ENCODE measurements around the gene PXK.
"Not testable (repeated sequence)": the region's sequence is repeated elsewhere in the genome, so short reads cannot be mapped to it uniquely, and the experiment has no call there.

PXK gene

GRCh38 chr3:58332575-58333188 is at the start of gene PXK:
TSS of gene PXK (plus strand) at chr3:58332892. CDS start at chr3:58332989, 97 bp downstream.
- peak; percentile 60 for DNase-seq (ENCODE audit: low read depth)

DNA sequence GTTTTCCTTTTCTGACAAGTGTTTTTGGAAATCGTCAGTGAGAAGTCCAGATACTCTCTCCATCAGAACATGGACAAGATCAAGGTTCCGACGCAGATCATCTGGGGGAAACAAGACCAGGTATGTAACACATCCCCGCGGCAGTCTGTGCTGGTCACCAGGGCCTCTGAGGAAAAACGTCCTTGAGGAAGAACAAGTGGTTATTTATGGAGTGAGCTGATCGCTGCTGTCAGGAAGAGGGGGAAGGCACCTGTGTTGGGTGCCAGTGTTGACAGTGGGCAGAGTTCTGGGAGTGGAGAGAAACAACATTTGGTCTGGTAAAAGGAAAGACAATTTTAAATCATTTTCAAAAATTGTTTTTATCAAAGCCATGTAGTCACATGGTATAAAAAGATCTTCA is 47.4 kb upstream of the PXK start:
- no peak for DNase-seq (ENCODE audit: low read depth)

DNA sequence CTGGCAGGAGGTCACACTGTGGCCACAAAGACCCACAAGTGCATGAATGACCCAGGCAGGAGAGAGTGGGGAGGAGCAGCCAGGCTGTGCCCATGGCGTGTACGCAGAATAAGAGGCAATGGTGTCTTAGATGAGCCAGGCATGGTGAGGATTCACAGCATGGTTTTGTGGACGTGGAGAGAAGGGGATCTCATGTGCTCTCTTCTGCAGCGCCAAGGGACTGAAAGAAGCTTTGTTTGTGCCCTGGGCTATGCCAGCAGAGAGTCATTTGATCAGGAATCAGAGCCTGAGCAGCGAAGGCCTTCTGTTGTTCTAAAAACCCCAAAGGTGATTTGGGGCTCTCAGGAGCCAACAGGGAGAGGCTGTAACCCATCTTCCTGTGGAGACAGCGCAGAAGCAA is 45.3 kb upstream of the PXK start:
- no peak for DNase-seq (ENCODE audit: low read depth)

- no peak for DNase-seq (ENCODE audit: low read depth)
These were observed 44.5 kb upstream of the PXK start for GRCh38 chr3:58288011-58288728.

DNA sequence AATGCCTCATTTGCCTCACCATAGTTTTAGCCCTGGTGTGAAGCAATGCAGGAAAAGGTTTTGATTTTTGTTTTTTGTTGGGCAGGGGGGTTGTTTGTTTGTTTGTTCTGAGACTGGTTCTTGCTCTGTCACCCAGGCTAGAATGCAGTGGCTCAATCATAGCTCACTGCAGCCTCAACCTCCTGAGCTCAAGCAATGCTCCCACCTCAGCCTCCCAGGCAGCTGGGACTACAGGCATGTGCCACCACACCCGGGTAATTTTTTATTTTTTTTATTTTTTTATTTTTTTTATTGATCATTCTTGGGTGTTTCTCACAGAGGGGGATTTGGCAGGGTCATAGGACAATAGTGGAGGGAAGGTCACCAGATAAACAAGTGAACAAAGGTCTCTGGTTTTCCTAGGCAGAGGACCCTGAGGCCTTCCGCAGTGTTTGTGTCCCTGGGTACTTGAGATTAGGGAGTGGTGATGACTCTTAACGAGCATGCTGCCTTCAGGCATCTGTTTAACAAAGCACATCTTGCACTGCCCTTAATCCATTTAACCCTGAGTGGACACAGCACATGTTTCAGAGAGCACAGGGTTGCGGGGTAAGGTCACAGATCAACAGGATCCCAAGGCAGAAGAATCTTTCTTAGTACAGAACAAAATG is 43.6 kb upstream of the PXK start:
- DNase-seq (ENCODE audit: low read depth): not testable (repeated sequence)

DNA sequence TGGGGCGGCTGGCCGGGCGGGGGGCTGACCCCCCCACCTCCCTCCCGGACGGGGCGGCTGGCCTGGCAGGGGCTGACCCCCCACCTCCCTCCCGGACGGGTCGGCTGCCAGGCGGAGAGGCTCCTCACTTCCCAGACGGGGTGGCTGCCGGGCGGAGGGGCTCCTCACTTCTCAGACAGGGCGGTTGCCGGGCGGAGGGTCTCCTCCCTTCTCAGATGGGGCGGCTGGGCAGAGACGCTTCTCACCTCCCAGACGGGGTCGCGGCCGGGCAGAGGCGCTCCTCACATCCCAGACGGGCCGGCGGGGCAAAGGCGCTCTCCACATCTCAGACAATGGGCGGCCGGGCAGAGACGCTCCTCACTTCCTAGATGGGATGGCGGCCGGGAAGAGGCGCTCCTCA is 42.2 kb upstream of the PXK start:
- DNase-seq (ENCODE audit: low read depth): not testable (repeated sequence)

DNA sequence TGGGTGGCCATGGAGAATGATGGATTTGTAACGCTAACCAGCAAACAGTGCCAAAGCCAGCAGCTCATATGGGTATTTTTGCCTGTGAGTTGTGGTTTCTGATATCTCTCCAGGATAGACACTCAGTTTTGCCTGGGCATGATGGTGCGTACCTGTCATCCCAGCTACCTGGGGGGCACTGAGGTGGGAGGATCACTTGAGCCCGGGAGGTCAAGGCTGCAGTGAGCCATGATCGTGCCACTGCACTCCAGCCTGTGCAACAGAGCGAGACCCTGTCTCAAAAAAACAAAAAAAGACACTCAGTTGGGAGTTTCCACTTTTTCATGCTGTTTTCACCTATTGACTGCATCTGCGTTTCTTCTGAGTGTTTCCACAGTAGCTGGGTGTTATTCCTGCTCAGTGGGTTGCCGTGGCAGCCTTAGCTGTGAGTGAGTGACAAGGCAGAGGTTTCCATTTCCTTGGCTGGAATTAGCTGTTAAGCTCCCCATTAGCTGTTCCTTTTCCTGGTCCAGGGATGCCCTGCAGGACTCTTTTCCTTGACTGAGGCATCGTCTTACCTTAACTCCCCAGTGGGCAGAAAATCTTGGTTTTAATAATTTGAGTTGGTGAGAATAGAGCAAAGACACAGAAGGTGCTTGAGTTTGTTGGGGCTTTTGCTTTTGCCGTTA is 40.9 kb upstream of the PXK start:
- DNase-seq (ENCODE audit: low read depth): no peak

DNA sequence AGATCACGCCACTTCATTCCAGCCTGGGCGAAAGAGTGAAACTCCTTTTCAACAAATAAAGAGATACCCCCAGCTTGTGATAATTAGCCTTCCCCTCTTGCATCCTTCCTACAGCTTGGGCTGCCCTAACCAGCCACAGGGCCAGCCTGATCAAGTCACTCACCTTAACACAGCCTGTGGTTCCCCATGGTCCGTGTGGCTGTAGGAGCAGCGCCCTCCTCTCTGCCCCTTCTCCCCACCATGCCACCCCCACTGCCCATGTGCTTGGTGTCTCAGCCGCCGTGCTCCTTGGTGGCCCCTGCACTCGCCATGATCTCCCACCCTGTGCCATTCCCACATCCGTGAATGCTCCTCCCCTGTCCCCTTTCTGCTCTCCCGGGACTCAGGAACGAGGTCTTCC is 39.8 kb upstream of the PXK start:
- DNase-seq (ENCODE audit: low read depth): no peak

DNA sequence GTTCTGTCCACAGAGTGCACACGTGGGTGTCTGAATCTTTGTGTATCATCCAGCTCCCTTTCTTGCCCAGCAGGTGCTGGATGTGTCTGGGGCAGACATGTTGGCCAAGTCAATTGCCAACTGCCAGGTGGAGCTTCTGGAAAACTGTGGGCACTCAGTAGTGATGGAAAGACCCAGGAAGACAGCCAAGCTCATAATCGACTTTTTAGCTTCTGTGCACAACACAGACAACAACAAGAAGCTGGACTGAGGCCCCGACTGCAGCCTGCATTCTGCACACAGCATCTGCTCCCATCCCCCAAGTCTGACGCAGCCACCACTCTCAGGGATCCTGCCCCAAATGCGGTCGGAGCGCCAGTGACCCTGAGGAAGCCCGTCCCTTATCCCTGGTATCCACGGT is 39.2 kb upstream of the PXK start:
- no peak for DNase-seq (ENCODE audit: low read depth)

- no peak for DNase-seq (ENCODE audit: low read depth)
These were observed 36.4 kb upstream of the PXK start for GRCh38 chr3:58296269-58296668.

DNA sequence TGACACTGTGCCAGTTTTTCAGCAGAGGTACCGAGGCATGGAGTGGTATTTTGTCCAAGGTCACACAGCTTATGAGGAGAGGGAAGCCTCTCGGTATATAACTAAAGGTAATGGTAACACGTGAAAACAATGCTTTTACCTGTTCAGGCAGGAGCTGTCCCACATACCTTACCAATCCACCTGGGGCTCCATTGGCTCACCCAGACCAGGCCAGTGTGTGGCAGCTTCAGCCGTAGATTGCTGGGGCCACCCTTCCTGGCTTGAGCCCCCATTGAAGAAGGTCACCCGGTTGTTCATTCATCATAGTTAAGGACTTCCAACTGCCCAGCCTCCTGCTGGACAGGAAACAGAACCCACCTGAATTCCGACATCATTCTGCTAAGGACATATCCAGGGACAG is 35.8 kb upstream of the PXK start:
- DNase-seq (ENCODE audit: low read depth): no peak

- no peak for DNase-seq (ENCODE audit: low read depth)
These were observed 34.5 kb upstream of the PXK start for GRCh38 chr3:58298190-58298589.

GRCh38 chr3:58299075-58299474 is 33.6 kb upstream of the PXK start:
- DNase-seq (ENCODE audit: low read depth): no peak

DNA sequence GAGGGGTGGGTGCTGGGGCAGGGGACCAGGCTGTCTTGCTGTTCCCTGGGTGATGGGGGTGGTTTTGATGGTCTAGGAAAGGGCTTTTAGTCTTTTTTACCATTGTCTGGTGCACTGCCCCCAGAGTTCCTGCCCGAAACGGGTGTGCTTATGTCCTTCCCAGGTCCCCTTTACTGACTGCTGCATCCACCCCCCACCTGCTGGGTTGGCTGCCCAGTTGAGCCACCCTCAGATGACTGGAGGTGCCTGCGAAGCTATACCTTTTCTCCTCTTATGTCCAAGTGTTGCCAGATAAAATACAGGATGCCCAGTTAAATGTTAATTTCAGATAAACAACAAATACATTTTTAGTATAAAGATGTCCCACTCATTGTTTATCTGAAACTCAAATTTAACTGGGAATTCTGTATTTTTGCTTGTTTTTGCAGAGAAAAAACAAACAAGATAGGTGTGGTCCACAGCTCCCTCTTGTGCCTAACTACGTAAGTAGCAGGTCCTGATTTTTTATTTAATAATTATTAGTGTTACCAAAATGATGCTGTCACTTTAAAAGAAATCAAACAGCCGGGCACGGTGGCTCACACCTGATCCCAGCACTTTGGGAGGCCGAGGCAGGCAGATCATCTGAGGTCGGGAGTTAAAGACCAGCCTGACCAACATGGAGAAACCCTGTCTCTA is 32.7 kb upstream of the PXK start:
- peak; percentile 14 for DNase-seq (ENCODE audit: low read depth)

GRCh38 chr3:58305882-58306711 is 26.6 kb upstream of the PXK start, which contains the start of the genes HTD2 and RPP14:
TSS of gene HTD2 (plus strand) at chr3:58306520. CDS start at chr3:58317614, 11,094 bp downstream.
TSS of gene RPP14 (plus strand) at chr3:58306245. CDS start at chr3:58310330, 4,085 bp downstream.
- peak; percentile 95 for DNase-seq (ENCODE audit: low read depth)

GRCh38 chr3:58307639-58308215 is 25.0 kb upstream of the PXK start:
- peak; percentile 28 for DNase-seq (ENCODE audit: low read depth)

- DNase-seq (ENCODE audit: low read depth): no peak
These were observed 24.0 kb upstream of the PXK start for GRCh38 chr3:58308728-58309127.

DNA sequence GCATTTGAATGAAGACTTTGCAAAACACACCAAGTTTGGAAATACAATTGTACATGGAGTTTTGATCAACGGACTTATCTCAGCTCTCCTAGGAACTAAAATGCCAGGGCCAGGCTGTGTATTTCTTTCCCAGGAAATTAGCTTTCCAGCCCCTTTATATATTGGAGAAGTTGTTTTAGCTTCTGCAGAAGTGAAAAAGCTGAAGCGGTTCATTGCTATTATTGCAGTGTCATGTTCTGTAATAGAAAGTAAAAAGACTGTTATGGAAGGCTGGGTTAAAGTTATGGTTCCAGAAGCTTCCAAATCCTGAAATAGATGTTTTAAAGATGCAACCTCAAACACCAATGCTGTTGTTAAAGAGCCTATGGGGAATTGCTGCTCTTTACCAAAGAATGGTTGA is 14.9 kb upstream of the PXK start:
- DNase-seq (ENCODE audit: low read depth): no peak

DNA sequence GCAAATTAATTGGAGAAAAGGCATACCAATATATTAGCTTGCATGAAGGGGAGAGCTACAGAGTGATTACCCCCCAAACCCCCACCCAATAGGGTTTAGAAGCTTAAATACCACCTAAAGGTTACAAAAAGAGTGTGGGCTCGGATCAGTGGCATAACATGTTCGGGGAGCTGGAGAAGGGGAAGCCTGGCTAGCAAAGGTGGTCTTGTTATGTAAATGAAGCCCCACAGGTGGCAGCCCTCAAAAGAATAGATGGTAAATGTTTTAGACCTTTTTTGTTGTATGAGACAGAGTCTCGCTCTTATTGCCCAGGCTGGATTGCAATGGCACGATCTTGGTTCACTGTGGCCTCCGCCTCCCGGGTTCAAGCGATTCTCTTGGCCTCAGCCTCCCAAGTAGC is 10.9 kb upstream of the PXK start:
- DNase-seq (ENCODE audit: low read depth): no peak

GRCh38 chr3:58322793-58323192 is 9.9 kb upstream of the PXK start:
- DNase-seq (ENCODE audit: low read depth): no peak

Measured in GM04504 (cell line).